ENCODE results near the gene PIGH. TPM values are rescaled to one million over a fixed set of nuclear protein-coding genes. Genes with fewer than 3 reads are reported as not detected.
"Not testable (repeated sequence)": the region's sequence is repeated elsewhere in the genome, so short reads cannot be mapped to it uniquely, and the experiment has no call there.

PIGH gene
- total RNA-seq, 1 experiment from 2014 or later = 41.4 TPM

DNA sequence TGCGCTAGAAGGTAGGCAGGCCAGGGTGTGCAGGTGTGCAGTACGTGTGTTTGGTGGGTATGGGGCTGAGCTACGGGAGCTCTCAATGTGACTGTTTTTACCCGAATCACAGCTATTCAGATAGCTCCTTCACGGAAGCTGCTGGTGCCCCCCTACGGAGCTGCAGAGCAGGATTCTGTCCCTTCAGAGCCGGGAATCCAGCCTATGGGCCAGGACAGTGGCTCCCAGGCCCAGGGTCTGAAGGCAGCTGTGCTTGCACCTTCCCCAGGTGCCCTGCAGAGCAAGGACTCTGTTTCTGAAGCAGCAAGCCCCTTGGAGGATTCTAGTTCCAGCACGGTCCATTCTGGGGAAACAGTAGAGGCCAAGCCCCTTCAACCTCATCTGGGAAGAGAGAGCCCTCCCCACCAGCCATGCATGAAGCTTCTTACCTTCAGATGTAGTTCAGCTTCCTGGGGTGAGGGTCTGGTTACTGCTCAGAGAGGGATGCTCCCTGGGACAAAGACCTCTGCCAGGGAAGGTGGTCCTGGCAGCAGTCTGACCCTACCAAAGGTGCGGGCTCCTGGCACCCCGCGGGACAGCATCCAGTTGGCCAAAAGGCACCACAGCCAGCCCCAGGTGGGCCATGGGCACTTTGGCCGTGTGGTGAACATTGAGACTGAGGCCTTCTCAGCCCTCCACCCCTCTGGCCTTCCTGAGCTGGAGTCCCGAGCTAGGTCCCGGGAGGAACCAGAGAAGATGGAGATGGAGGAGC, 37.9 kb downstream of the PIGH start:
- DNase-seq (ENCODE audit: low spot score) = no peak
- in situ Hi-C loops (cut with HindIII; ENCODE audit: low sequenced_read_pairs) = no loop called here

GRCh38 chr14:67559639-67560038, 40.4 kb downstream of the PIGH start:
- no peak for DNase-seq (ENCODE audit: low spot score)
- in situ Hi-C loops (cut with HindIII; ENCODE audit: low sequenced_read_pairs) = no loop called here

DNA sequence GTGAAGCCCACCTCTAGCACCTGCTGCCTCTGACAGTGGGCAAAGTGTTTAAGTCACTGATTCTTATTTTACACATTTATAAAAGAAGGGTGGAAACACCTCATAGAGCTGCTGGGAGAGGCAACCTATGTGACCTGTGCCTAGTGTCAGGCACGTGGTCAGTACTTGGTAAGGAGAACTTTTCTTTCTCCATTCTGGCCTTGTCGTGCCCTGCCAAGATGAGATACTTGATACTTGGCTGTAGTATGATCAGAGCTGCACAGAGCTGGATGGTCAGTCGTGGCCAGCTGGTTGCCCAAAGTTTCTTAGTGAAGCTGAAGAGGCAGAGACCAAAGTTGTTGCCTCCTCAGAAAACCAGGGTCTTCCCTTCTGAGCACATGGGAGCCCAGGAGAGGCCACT, 42.4 kb downstream of the PIGH start:
- DNase-seq (ENCODE audit: low spot score) = no peak
- in situ Hi-C loops (cut with HindIII; ENCODE audit: low sequenced_read_pairs) = no loop called here

DNA sequence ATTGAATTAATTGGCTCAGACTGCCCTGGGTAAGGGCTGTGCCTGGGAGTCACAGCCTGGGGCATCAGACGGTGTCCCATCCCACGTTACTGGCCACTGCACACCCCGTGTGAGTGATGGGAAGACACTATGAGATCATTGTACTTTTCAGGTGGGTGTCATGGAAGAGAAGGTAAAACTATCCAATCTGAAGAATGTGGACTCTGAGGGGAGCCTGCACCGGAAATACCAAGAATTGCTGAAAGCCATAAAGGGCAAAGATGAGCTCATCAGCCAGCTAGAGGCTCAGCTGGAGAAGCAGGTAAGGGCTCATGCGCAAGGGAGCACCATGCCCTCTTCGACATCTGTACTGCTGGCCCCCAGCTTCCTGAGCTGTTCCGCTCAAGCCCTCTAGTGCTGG, 43.0 kb downstream of the PIGH start:
- in situ Hi-C loops (cut with HindIII; ENCODE audit: low sequenced_read_pairs) = no loop called here

DNA sequence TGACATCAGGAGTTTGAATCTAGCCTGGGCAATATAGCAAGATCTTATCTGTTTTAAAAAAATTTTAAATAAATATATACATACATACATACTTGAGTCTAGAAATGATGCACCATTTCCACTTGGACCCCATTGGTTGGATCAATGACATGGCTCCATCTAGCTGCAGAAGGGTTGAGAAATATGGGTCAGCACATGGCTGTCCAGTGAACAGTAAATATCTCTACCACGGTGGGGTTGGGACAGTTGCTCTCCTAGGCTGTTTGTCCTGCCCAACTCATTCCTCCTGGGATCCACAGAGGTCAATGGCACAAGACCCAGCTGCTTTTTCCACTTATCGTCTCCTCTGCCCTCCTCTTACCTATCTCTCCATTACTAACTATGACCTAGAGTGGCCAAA, 43.4 kb downstream of the PIGH start:
- DNase-seq (ENCODE audit: low spot score) = no peak
- in situ Hi-C loops (cut with HindIII; ENCODE audit: low sequenced_read_pairs) = no loop called here

More for the DNA sequence above, 43.0 kb downstream of the PIGH start:
- no peak for DNase-seq (ENCODE audit: low spot score)

GRCh38 chr14:67555518-67556090, 44.5 kb downstream of the PIGH start:
- in situ Hi-C loops (cut with HindIII; ENCODE audit: low sequenced_read_pairs) = no loop called here
- DNase-seq (ENCODE audit: low spot score) = no peak

DNA sequence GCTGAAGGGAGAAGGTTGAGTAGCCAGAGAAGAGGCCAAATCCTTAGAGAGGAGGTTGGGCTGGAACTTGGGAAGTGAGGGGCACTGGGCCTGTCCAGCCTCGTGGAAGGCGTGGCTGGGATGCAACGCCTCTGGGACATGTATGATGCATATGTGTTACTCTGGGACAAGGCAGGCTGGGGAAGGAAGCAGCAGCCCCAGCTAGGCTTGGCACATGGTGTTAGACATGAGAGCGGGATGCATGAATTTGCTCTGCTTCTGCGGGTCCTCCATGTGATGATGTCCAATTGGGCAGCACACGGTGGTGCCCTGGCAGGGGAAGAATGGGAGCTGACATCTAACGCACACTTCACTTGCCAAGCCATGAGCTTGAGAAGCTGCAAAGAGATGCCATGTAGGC, 45.7 kb downstream of the PIGH start:
- in situ Hi-C loops (cut with HindIII; ENCODE audit: low sequenced_read_pairs) = no loop called here
- no peak for DNase-seq (ENCODE audit: low spot score)

- DNase-seq (ENCODE audit: low spot score) = no peak
Observed at GRCh38 chr14:67553547-67553946, 46.5 kb downstream of the PIGH start.

GRCh38 chr14:67551940-67552339, 48.1 kb downstream of the PIGH start:
- in situ Hi-C loops (cut with HindIII; ENCODE audit: low sequenced_read_pairs) = no loop called here
- DNase-seq (ENCODE audit: low spot score) = no peak

More at GRCh38 chr14:67553547-67553946, 46.5 kb downstream of the PIGH start:
- in situ Hi-C loops (cut with HindIII; ENCODE audit: low sequenced_read_pairs) = no loop called here

- no peak for DNase-seq (ENCODE audit: low spot score)
- in situ Hi-C loops (cut with HindIII; ENCODE audit: low sequenced_read_pairs) = no loop called here
Observed at GRCh38 chr14:67551123-67551522, 48.9 kb downstream of the PIGH start.

DNA sequence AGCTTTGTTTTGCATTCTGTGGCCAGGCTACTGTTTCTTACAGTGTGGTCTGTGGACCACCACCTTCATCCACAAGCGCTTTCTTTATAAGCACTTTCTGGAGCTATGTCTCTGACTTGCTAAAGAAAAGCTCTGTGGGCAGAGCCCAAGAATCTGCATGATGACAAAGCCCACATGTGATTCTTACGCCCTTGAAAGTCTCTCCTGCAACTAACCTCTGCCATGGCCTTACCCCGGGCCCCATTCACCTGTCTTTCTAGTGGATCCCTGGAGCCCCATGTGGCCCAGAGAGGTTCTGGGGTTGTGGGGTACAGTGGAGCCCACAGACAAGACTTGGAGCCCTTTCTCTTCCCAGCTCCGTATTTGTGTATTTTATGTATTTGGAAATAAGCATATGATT, 50.3 kb downstream of the PIGH start:
- in situ Hi-C loops (cut with HindIII; ENCODE audit: low sequenced_read_pairs) = no loop called here
- DNase-seq (ENCODE audit: low spot score) = no peak

GRCh38 chr14:67547224-67547780, 52.8 kb downstream of the PIGH start:
- in situ Hi-C loops (cut with HindIII; ENCODE audit: low sequenced_read_pairs) = no loop called here

DNA sequence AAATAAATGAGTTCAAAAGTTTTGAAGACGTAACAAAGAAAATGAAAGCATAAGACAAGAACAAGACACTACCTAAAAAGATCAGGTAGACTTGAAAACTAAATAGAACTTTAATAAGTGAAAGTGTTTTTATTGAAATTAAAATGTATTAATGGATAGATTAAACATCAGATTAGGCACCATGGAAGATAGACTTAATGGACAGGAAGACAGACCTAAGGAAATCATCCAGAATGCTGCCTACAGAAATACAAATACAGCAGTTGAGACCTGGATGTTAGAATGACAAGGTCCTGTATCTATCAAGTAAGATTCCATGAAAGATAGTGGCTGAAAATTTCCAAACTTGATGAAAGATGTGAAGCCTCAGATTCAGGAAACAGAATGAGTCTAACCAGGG, 55.5 kb downstream of the PIGH start:
- in situ Hi-C loops (cut with HindIII; ENCODE audit: low sequenced_read_pairs) = no loop called here
- DNase-seq (ENCODE audit: low spot score) = no peak

More at GRCh38 chr14:67547224-67547780, 52.8 kb downstream of the PIGH start:
- no peak for DNase-seq (ENCODE audit: low spot score)

DNA sequence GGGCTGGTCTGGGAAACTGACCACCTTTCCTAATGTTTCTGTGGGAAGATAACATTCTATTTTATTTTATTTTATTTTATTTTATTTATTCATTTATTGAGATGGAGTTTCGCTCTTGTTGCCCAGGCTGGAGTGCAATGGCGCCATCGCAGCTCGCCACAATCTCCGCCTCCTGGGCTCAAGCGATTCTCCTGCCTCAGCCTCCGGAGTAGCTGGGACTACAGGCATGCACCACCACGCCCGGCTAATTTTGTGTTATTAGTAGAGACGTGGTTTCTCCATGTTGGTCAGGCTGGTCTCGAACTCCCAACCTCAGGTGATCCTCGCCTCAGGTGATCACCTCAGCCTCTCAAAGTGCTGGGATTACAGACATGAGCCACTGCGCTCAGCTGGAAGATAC, 57.4 kb downstream of the PIGH start:
- in situ Hi-C loops (cut with HindIII; ENCODE audit: low sequenced_read_pairs); DNase-seq (ENCODE audit: low spot score): not testable (repeated sequence)

DNA sequence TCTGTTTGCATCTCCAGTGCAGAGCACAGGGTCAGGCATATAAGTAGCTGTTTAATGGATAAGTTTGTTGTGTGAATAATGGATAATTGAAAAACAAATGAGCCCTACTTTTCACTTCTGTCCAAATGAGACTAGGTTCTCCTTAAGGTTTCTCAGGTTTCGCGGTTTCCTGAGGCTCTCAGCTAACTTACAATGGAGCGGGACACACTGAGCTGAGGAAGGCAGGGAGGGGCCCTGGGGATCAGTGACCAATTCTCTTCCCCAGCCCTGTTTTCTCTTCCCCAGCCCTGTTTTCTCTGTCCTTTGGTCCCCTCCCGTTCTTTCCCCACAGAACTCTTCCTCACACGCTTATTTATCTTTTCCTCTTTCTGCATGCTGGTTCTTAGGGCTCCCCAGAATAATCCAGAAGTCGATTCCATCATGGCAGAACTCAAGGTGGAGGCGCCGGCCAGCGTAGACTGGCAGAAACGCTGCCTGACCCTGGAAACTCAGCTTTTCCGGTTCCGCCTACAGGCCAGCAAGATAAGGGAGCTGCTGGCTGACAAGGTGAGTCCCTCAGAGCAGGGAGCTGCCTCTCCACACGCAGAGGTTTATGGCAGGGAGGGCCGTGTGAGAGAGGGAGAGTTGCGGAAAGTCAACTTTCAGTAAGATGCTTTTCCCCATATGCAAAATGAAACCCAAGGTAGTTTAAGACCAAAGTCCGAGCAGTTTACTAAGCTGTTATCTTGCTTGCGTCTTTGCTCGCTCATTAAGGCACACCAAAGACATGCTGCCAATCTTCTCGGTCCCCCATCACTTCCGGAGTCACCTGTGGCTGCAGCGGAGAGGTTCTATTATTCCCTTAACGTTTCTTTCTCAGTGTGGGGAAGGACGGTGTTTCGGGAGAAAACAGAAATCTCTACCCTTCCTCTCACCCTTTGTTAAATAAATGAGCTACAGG, 58.4 kb downstream of the PIGH start:
- in situ Hi-C loops (cut with HindIII; ENCODE audit: low sequenced_read_pairs) = no loop called here
- DNase-seq (ENCODE audit: low spot score) = no peak

Other genes with a start within 250 kb of the PIGH start
- 158 and 168 TPM in 2 replicates for gene ATP6V1D, start 240.5 kb downstream of the PIGH start, total RNA-seq (2014; rRNA removed; shearing (Covaris generic))
- 347 and 407 TPM in 2 replicates for gene EIF2S1, start 239.9 kb downstream of the PIGH start, total RNA-seq (2014; rRNA removed; shearing (Covaris generic))
- gene PLEK2, start 188.1 kb downstream of the PIGH start, total RNA-seq (2014; rRNA removed; shearing (Covaris generic)) = 0.80 and 1.3 TPM in 2 replicates
- 0.18 and 0.41 TPM in 2 replicates for gene TMEM229B, start 111.5 kb downstream of the PIGH start, total RNA-seq (2014; rRNA removed; shearing (Covaris generic))
- 4.8 and 8.6 TPM in 2 replicates for gene PLEKHH1, start 67.0 kb downstream of the PIGH start, total RNA-seq (2014; rRNA removed; shearing (Covaris generic))
- gene ARG2, start 19.7 kb upstream of the PIGH start, total RNA-seq (2014; rRNA removed; shearing (Covaris generic)) = 82.0 and 91.5 TPM in 2 replicates
- 43.1 and 79.8 TPM in 2 replicates for gene VTI1B, start 74.4 kb upstream of the PIGH start, total RNA-seq (2014; rRNA removed; shearing (Covaris generic))
- gene RDH11, start 95.5 kb upstream of the PIGH start, total RNA-seq (2014; rRNA removed; shearing (Covaris generic)) = 71.6 and 97.4 TPM in 2 replicates
- gene RDH12, start 101.6 kb upstream of the PIGH start, total RNA-seq (2014; rRNA removed; shearing (Covaris generic)) = 0.43 TPM in 1 of 2 replicates, not detected in the other
- gene ZFYVE26, start 216.3 kb upstream of the PIGH start, total RNA-seq (2014; rRNA removed; shearing (Covaris generic)) = 58.9 and 93.4 TPM in 2 replicates
- gene RAD51B, start 219.5 kb upstream of the PIGH start, total RNA-seq (2014; rRNA removed; shearing (Covaris generic)) = 61.4 and 103 TPM in 2 replicates

Measured in G401 (cell line).